Left lung (tissue), 10 donors: Measurements from ENCODE around the gene EPB41L2. TPM values are rescaled to one million over a fixed set of nuclear protein-coding genes. Genes with fewer than 3 reads are reported as not detected.

Source experiments
- ATAC-seq: fragments of 200-7000 bp; cut with Tn5 transposase; one replicate; pipeline ENCODE4 v1.9.1; 2020; ENCODE audit warnings: moderate library complexity
- DNase-seq, 4 donors: peaks; one replicate each; pipeline ENCODE4 v3.0.0-alpha.2; 2013 to 2020
- H3K27ac ChIP-seq, 2 donors: fragments of 200-600 bp; sonication (generic) in 1 of 2; one replicate each; pipeline versions ENCODE4 v1.5.0 to v1.8.0; 2020 to 2021
- H3K27me3 ChIP-seq, 2 donors: fragments of 200-600 bp; sonication (generic) in 1 of 2; one replicate each; pipeline versions ENCODE4 v1.5.0 to v1.8.0; 2020 to 2021
- H3K36me3 ChIP-seq, 2 donors: fragments of 200-600 bp; sonication (generic) in 1 of 2; one replicate each; pipeline versions ENCODE4 v1.5.0 to v1.8.0; 2020 to 2021
- H3K4me1 ChIP-seq, 2 donors: fragments of 200-600 bp; one replicate each; pipeline ENCODE4 v1.8.0; 2021
- H3K4me3 ChIP-seq, 2 donors: fragments of 200-600 bp; sonication (generic) in 1 of 2; one replicate each; pipeline versions ENCODE4 v1.5.0 to v1.8.0; 2020 to 2021; ENCODE audit warnings: mild to moderate bottlenecking in 1 of 2
- H3K9me3 ChIP-seq, 2 donors: fragments of 200-600 bp; sonication (generic) in 1 of 2; one replicate each; pipeline versions ENCODE4 v1.5.0 to v1.8.0; 2020 to 2021
- intact Hi-C, 2 donors: fragments of 100-400 bp; cut with DNase I; formaldehyde crosslinking; loops; one replicate each; pipeline versions ENCODE4 v1.11.2 to v1.14.2; 2022
- polyA plus RNA-seq, 6 donors: library from polyadenylated mRNA; unstranded; fragments of 120-200 nt; gene quantifications; one replicate each; pipeline ENCODE4 v1.2.1, GENCODE V29; 2013; ENCODE audit not compliant: insufficient read length in 6 of 6
- total RNA-seq, 2 donors: library from RNA; stranded (reverse); fragmentation: NEBNext Ultra II Directional; extraction: Animal tissue kit (Norgen Biotek cat#: 25700); gene quantifications; one replicate each; pipeline ENCODE4 v1.2.1, GENCODE V29; 2021
- TF ChIP-seq, protein P1 (sequence below), 2 donors: fragments of 200-600 bp; sonication (generic) in 1 of 2; IDR thresholded peaks; one replicate each; pipeline versions ENCODE4 v1.5.0 to v1.8.0; 2021; ENCODE audit warnings: antibody characterized with exemption in 2 of 2
- donor health status: DM: no; HTN: yes; CAD: no.
- donor health status: DM: no; HTN: no; CAD: no.

EPB41L2 gene
- total and polyA plus RNA-seq, 8 donors: 91.3 to 277 (median 248) TPM

- Histone ChIP-seq H3K4me1 (peaks cover 7 to 16% of the 10 kb centered on the region in 2 donors), H3K9me3 (no peaks in the 10 kb centered on the region), H3K27me3 (no peaks in the 10 kb centered on the region), H3K27ac (no peak overlapping the region), H3K4me3 (no peak overlapping the region), H3K36me3 (no peaks in the 10 kb centered on the region)
- ATAC-seq (peak; percentile 57), DNase-seq (no peak)
- intact Hi-C loops: no loop called here
- TF ChIP-seq, protein P1, sequence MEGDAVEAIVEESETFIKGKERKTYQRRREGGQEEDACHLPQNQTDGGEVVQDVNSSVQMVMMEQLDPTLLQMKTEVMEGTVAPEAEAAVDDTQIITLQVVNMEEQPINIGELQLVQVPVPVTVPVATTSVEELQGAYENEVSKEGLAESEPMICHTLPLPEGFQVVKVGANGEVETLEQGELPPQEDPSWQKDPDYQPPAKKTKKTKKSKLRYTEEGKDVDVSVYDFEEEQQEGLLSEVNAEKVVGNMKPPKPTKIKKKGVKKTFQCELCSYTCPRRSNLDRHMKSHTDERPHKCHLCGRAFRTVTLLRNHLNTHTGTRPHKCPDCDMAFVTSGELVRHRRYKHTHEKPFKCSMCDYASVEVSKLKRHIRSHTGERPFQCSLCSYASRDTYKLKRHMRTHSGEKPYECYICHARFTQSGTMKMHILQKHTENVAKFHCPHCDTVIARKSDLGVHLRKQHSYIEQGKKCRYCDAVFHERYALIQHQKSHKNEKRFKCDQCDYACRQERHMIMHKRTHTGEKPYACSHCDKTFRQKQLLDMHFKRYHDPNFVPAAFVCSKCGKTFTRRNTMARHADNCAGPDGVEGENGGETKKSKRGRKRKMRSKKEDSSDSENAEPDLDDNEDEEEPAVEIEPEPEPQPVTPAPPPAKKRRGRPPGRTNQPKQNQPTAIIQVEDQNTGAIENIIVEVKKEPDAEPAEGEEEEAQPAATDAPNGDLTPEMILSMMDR (IDR thresholded peaks at IDR 0.05): no peak
Observed at GRCh38 chr6:130978660-130979396, 84.2 kb downstream of the EPB41L2 start.

- intact Hi-C loops: no loop called here
- peaks cover 7 to 16% of the 10 kb centered on the region in 2 donors for H3K4me1 ChIP-seq
- ATAC-seq (no peak), DNase-seq (no peak)
- no peaks in the 10 kb centered on the region for H3K27me3 ChIP-seq
- no peaks in the 10 kb centered on the region for H3K9me3 ChIP-seq
- TF ChIP-seq, protein P1 (IDR thresholded peaks at IDR 0.05): no peak
- H3K36me3 ChIP-seq: no peaks in the 10 kb centered on the region
- H3K27ac ChIP-seq: no peak overlapping the region
- no peak overlapping the region for H3K4me3 ChIP-seq
Observed at GRCh38 chr6:130978180-130978579, 84.9 kb downstream of the EPB41L2 start.

- Histone ChIP-seq H3K9me3 (no peaks in the 10 kb centered on the region), H3K4me3 (no peak overlapping the region), H3K27ac (no peak overlapping the region), H3K4me1 (peaks cover 7 to 8% of the 10 kb centered on the region in 2 donors), H3K27me3 (no peaks in the 10 kb centered on the region), H3K36me3 (no peaks in the 10 kb centered on the region)
- DNase-seq (no peak), ATAC-seq (no peak)
- TF ChIP-seq, protein P1 (IDR thresholded peaks at IDR 0.05): no peak
- intact Hi-C loops: no loop called here
Observed at GRCh38 chr6:130975325-130975724, 87.7 kb downstream of the EPB41L2 start.

GRCh38 chr6:130973521-130974277, 89.3 kb downstream of the EPB41L2 start:
- ATAC-seq: no peak

GRCh38 chr6:130971504-130971903, 91.5 kb downstream of the EPB41L2 start:
- H3K36me3 ChIP-seq: no peaks in the 10 kb centered on the region
- intact Hi-C loops: no loop called here
- H3K4me3 ChIP-seq: no peak overlapping the region
- no peak for DNase-seq
- TF ChIP-seq, protein P1 (IDR thresholded peaks at IDR 0.05): no peak
- H3K9me3 ChIP-seq: no peaks in the 10 kb centered on the region
- ATAC-seq: no peak
- H3K27ac ChIP-seq: no peak overlapping the region
- peaks cover 5 to 22% of the 10 kb centered on the region in 2 donors for H3K4me1 ChIP-seq
- H3K27me3 ChIP-seq: no peaks in the 10 kb centered on the region

More at GRCh38 chr6:130973521-130974277, 89.3 kb downstream of the EPB41L2 start:
- TF ChIP-seq, protein P1 (IDR thresholded peaks at IDR 0.05): no peak
- intact Hi-C loops: no loop called here
- H3K9me3 ChIP-seq: no peaks in the 10 kb centered on the region
- peaks cover 6 to 13% of the 10 kb centered on the region in 2 donors for H3K4me1 ChIP-seq
- H3K36me3 ChIP-seq: no peaks in the 10 kb centered on the region
- no peak for DNase-seq
- H3K27me3 ChIP-seq: no peaks in the 10 kb centered on the region
- no peak overlapping the region for H3K27ac ChIP-seq
- no peak overlapping the region for H3K4me3 ChIP-seq
